Glutamatergic neuron (in vitro differentiated cells): ENCODE measurements around the gene REV3L. TPM values are rescaled to one million over a fixed set of nuclear protein-coding genes. Genes with fewer than 3 reads are reported as not detected.

ENCODE experiments used
- DNase-seq: peaks from one replicate; pipeline ENCODE4 v3.0.0; 2022
- H3K27ac Mint-ChIP-seq: one replicate; pipeline ENCODE4 v1.8.0; 2020; ENCODE audit warnings: mild to moderate bottlenecking, mixed read lengths, inconsistent platforms; ENCODE audit not compliant: unreplicated experiment
- H3K27me3 Mint-ChIP-seq: one replicate; pipeline ENCODE4 v1.8.0; 2020; ENCODE audit warnings: mild to moderate bottlenecking, moderate library complexity, mixed read lengths, inconsistent platforms; ENCODE audit not compliant: unreplicated experiment
- H3K36me3 Mint-ChIP-seq: one replicate; pipeline ENCODE4 v1.8.0; 2020; ENCODE audit warnings: mild to moderate bottlenecking, mixed read lengths, inconsistent platforms; ENCODE audit not compliant: unreplicated experiment
- H3K4me1 Mint-ChIP-seq: one replicate; pipeline ENCODE4 v1.8.0; 2020; ENCODE audit warnings: mild to moderate bottlenecking, low read depth, mixed read lengths, inconsistent platforms; ENCODE audit not compliant: unreplicated experiment
- H3K4me3 Mint-ChIP-seq: one replicate; pipeline ENCODE4 v1.8.0; 2020; ENCODE audit warnings: mild to moderate bottlenecking, mixed read lengths, inconsistent platforms; ENCODE audit not compliant: unreplicated experiment
- H3K9me3 Mint-ChIP-seq: one replicate; pipeline ENCODE4 v1.8.0; 2020; ENCODE audit warnings: mild to moderate bottlenecking, moderate library complexity, mixed read lengths, inconsistent platforms; ENCODE audit not compliant: unreplicated experiment
- CTCF ChIP-seq: fragments of 200-600 bp; sonication (generic); IDR thresholded peaks from one replicate; pipeline ENCODE4 v1.5.0; 2021; ENCODE audit not compliant: partially characterized antibody, unreplicated experiment
- total RNA-seq: library from RNA; stranded (reverse); fragmentation: NEBNext Ultra II Directional; extraction: Animal tissue kit (Norgen Biotek cat#: 25700); gene quantifications from one replicate; pipeline ENCODE4 v1.2.1, GENCODE V29; 2021; ENCODE audit not compliant: unreplicated experiment

REV3L gene
- total RNA-seq, 1 donor from 2014 or later = 33.3 TPM

DNA sequence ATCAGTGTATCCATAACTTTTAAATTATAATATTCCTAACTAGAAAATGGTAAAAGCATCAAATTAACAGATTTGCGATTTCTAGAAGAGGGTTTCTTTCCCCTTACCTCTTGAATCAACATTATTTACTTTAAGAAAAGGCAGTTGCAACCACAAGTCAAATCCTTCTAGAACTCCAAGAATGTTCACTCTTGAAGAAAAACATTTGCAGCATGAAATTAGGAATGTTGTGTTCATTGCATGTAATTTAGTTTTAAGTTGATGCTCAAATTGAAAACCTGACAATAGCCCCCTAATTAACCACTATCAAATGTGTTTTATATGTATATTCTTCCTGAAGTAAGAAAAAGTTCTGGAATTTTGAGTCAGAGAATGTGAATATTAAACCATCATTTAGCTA, 2.3 kb upstream of the REV3L start:
- H3K27me3 Mint-ChIP-seq = peaks cover 9% of the 10 kb centered on the region
- no peaks in the 10 kb centered on the region for H3K36me3 Mint-ChIP-seq
- H3K4me3 Mint-ChIP-seq = peak overlapping the region; percentile 42
- H3K9me3 Mint-ChIP-seq = peaks cover 13% of the 10 kb centered on the region
- TF ChIP-seq CTCF = no peak
- peaks cover 17% of the 10 kb centered on the region for H3K4me1 Mint-ChIP-seq
- H3K27ac Mint-ChIP-seq = no peak overlapping the region
- no peak for DNase-seq

DNA sequence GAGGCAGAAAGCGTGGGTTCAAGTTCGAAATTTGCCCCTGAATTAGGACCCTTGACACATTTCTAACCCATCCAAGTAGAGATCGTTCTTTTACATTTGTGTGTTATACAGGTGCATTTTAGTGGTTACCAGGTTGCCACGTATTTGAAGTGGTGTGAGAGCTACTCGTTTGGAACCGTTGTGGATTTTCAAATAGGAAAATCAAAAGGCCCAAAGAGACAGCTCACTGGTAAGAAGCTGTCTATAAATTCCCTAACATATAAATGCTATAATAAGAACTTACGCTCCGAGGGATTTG, 1.6 kb upstream of the REV3L start:
- no peak for TF ChIP-seq CTCF
- Mint-ChIP-seq H3K36me3 (no peaks in the 10 kb centered on the region), H3K4me3 (peak overlapping the region; percentile 96), H3K4me1 (peaks cover 17% of the 10 kb centered on the region), H3K9me3 (peaks cover 13% of the 10 kb centered on the region), H3K27me3 (peaks cover 9% of the 10 kb centered on the region), H3K27ac (peak overlapping the region; percentile 98)
- no peak for DNase-seq

DNA sequence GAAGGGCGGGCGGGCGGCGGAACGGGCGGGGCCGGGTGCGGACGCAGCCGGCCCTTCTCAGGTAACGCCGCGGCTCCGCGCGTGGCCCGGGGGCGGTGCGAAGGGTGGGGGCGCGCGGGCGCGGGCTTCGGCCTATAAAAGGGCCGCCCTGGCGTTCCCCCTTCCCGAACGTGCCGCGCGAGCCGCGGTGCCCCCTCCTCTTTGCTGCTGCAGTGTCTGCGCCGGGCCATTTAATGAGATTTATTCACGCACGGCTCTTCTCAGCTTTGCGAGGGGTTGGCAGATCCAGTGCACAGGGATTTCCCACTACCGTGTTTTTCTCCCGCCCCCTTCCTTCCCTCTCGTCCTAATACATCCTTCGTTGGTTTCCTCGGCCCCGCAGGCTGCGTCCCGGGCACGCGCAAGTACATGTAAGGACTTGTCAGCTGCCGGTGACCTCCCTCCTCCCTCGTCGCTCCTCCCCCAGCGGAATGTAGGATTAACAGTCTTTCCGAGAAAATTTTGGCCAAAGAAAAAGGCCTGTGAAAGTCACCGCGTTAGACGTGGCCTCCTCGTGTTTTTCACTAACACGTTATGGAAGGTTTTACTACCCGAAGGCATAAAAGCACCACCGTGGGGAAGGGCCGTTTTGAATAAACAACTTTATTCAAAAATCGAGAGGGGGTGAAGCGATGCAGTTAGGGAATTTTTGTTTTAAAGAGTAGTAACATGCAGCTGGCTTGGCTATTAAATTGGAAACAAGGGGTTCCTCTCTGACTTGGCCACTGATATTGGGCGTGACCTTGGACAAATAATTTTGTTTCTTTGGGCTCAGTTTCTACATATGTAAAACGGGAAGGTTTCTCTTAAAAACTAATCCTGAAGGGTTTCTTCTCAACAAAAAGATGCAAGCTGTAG, 966 bp upstream of the REV3L start:
- peak; percentile 83 for DNase-seq
- H3K4me3 Mint-ChIP-seq = peak overlapping the region; percentile 96
- no peak for TF ChIP-seq CTCF
- H3K9me3 Mint-ChIP-seq = peaks cover 13% of the 10 kb centered on the region
- no peaks in the 10 kb centered on the region for H3K36me3 Mint-ChIP-seq
- peaks cover 17% of the 10 kb centered on the region for H3K4me1 Mint-ChIP-seq
- H3K27ac Mint-ChIP-seq = peak overlapping the region; percentile 98
- H3K27me3 Mint-ChIP-seq = peaks cover 9% of the 10 kb centered on the region

- DNase-seq = peak; percentile 58
- H3K4me3 Mint-ChIP-seq = peak overlapping the region; percentile 94
- TF ChIP-seq CTCF = no peak
- no peaks in the 10 kb centered on the region for H3K36me3 Mint-ChIP-seq
- H3K9me3 Mint-ChIP-seq = peaks cover 13% of the 10 kb centered on the region
- H3K27me3 Mint-ChIP-seq = peaks cover 9% of the 10 kb centered on the region
- peak overlapping the region; percentile 83 for H3K27ac Mint-ChIP-seq
- peaks cover 27% of the 10 kb centered on the region for H3K4me1 Mint-ChIP-seq
Measured at GRCh38 chr6:111482188-111482958, 645 bp downstream of the REV3L start.

GRCh38 chr6:111481836-111482187, 1.2 kb downstream of the REV3L start:
- Mint-ChIP-seq H3K4me1 (peaks cover 30% of the 10 kb centered on the region), H3K27ac (peak overlapping the region; percentile 83), H3K27me3 (peaks cover 9% of the 10 kb centered on the region), H3K36me3 (no peaks in the 10 kb centered on the region), H3K4me3 (peak overlapping the region; percentile 94), H3K9me3 (peaks cover 13% of the 10 kb centered on the region)
- TF ChIP-seq CTCF = no peak
- no peak for DNase-seq
